OCI-LY3 (cell line): Measurements from ENCODE around the gene SGPL1.

Experiments used
- CTCF ChIP-seq: fragments of 200-600, 300-600 bp; sonication (generic); IDR thresholded peaks from 2 replicates; pipeline ENCODE4 v1.5.1; 2014; ENCODE audit warnings: antibody characterized with exemption, low read length, low read depth
- EZH2phosphoT487 ChIP-seq: fragments of 200-600 bp; shearing (Covaris generic); IDR thresholded peaks from 2 replicates; pipeline ENCODE4 v1.6.1; 2018; ENCODE audit warnings: antibody characterized with exemption, mixed run types, low read depth

GRCh38 chr10:70806841-70807240, 8.9 kb upstream of the SGPL1 start:
- TF ChIP-seq EZH2phosphoT487 = no peak
- TF ChIP-seq CTCF = no peak
